Lung (tissue), 12 donors: ENCODE data around the gene PES1. TPM values are rescaled to one million over a fixed set of nuclear protein-coding genes. Genes with fewer than 3 reads are reported as not detected.

Experiments used
- ATAC-seq: fragments of 200-7000 bp; cut with Tn5 transposase; one replicate; pipeline ENCODE4 v1.9.1; 2020; ENCODE audit warnings: moderate number of reproducible peaks; ENCODE audit not compliant: insufficient read depth, low FRiP score
- DNase-seq, 3 donors: peaks; one replicate each; pipeline ENCODE4 v3.0.0-alpha.2; 2013 to 2017
- H3K27ac ChIP-seq, 2 donors: one replicate each; pipeline ENCODE4 v1.5.1; 2013; ENCODE audit warnings: mild to moderate bottlenecking in 2 of 2, moderate library complexity in 2 of 2, control low read depth in 1 of 2, inconsistent platforms in 1 of 2, low read depth in 1 of 2, low read length in 1 of 2
- H3K27me3 ChIP-seq, 3 donors: one replicate each; pipeline ENCODE4 v1.5.1; 2013; ENCODE audit warnings: low read length in 2 of 3; ENCODE audit not compliant: control insufficient read depth in 3 of 3, insufficient read depth in 3 of 3
- H3K36me3 ChIP-seq, 4 donors: one replicate each; pipeline ENCODE4 v1.5.1; 2013; ENCODE audit warnings: low read length in 4 of 4, mild to moderate bottlenecking in 1 of 4, moderate library complexity in 1 of 4; ENCODE audit not compliant: control insufficient read depth in 4 of 4, insufficient read depth in 4 of 4
- H3K4me1 ChIP-seq, 5 donors: one replicate each; pipeline ENCODE4 v1.5.1; 2013; ENCODE audit warnings: low read length in 5 of 5, mild to moderate bottlenecking in 2 of 5, moderate library complexity in 1 of 5; ENCODE audit not compliant: control insufficient read depth in 5 of 5, insufficient read depth in 5 of 5
- H3K4me3 ChIP-seq: one replicate; pipeline ENCODE4 v1.5.1; 2013; ENCODE audit warnings: mild to moderate bottlenecking, control low read depth, moderate library complexity
- H3K9ac ChIP-seq, 2 donors: one replicate each; pipeline ENCODE4 v1.5.1; 2013; ENCODE audit warnings: low read length in 2 of 2, control low read depth in 1 of 2; ENCODE audit not compliant: insufficient read depth in 1 of 2
- H3K9me3 ChIP-seq, 4 donors: one replicate each; pipeline ENCODE4 v1.5.1; 2013; ENCODE audit warnings: low read length in 3 of 4, mild to moderate bottlenecking in 1 of 4, moderate library complexity in 1 of 4; ENCODE audit not compliant: control insufficient read depth in 4 of 4, insufficient read depth in 3 of 4
- WGBS, 2 donors: extraction: QIAGEN DNeasy Blood & Tissue Kit; methylation state at CpG; one replicate each; pipeline ENCODE4 v1.1.7; 2013; 5-methylcytosine and 5-hydroxymethylcytosine counted together
- polyA plus RNA-seq, 2 donors: library from polyadenylated mRNA; stranded (reverse); fragments of 200-250 nt; gene quantifications; one replicate each; pipeline ENCODE4 v1.2.1, GENCODE V29; 2013
- total RNA-seq, 2 donors: library from RNA; depleted of rRNA in 1 of 2; stranded (reverse); fragments of >200 nt in 1 of 2; gene quantifications; one replicate each; pipeline ENCODE4 v1.2.1, GENCODE V29; 2014 to 2021
- TF ChIP-seq, protein P1 (sequence below): IDR thresholded peaks from 2 replicates; pipeline ENCODE4 v1.5.1; 2012; ENCODE audit warnings: mild to moderate bottlenecking; ENCODE audit errors: control extremely low read depth, extremely low read depth
- donor health status: control.
- donor health status: control.
- donor health status: Bipolar disorder and iron deficiency.
- donor health status: healthy.
- donor health status: DM: yes; HTN: yes; CAD: no.

The PES1 gene
- total and polyA plus RNA-seq, 4 donors = 34.4 to 77.2 (median 72.7) TPM

DNA sequence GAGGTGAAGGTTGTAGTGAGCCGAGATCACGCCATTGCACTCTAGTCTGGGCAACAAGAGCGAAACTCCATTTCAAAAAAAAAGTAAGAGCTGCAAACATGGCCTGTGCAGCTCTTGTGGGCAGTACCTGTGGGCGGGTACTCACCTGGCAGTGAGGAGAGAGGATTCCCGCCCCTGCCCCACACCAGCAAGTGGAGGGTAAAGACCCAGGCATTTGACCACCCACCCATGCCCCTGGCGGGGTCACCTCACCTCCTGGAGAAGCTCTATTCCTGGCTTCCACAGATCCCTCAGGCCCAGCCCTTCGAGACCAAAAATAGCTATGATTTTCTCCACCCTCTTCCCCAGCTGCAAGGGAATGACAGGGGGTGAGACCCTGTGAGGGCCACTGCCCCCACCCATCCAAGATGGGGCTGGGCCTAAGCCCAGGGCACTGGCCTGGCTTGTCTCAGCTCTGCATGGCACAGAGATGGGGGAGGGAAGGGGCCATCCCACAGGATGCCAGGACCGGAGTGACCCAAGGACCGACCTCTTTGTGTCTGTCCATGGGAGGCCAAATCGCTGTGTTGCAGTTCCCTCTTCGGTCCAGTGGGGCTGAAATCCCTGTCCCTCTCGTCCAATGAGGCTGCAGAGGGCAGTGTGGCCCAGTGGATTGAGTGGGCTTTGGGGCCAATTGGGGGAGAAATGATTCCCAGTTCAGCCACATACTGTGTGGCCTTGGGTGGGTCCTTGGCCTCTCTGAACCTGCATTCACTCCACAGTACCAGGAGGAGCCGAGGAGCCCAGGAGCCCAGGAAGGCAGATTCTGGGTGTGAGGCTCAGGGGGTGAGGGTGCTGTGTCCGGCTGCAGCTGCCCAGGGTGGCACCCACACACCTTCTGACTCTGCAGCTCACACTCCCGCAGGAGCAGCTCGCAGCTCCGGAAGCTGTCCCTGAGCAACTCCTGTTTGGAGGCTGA, 59.8 kb downstream of the PES1 start:
- Histone ChIP-seq H3K9ac (no peak overlapping the region), H3K27ac (no peak overlapping the region), H3K27me3 (no peaks in the 10 kb centered on the region), H3K36me3 (peaks cover 0 to 4% (median 0%) of the 10 kb centered on the region in 4 donors), H3K4me3 (no peak overlapping the region), H3K9me3 (no peaks in the 10 kb centered on the region), H3K4me1 (no peaks in the 10 kb centered on the region)
- no peak for DNase-seq
- TF ChIP-seq, protein P1, sequence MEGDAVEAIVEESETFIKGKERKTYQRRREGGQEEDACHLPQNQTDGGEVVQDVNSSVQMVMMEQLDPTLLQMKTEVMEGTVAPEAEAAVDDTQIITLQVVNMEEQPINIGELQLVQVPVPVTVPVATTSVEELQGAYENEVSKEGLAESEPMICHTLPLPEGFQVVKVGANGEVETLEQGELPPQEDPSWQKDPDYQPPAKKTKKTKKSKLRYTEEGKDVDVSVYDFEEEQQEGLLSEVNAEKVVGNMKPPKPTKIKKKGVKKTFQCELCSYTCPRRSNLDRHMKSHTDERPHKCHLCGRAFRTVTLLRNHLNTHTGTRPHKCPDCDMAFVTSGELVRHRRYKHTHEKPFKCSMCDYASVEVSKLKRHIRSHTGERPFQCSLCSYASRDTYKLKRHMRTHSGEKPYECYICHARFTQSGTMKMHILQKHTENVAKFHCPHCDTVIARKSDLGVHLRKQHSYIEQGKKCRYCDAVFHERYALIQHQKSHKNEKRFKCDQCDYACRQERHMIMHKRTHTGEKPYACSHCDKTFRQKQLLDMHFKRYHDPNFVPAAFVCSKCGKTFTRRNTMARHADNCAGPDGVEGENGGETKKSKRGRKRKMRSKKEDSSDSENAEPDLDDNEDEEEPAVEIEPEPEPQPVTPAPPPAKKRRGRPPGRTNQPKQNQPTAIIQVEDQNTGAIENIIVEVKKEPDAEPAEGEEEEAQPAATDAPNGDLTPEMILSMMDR = no peak
- no peak for ATAC-seq
- whole genome bisulfite sequencing, 2 donors = 93 to 94% methylated on average over 17 of the region's 17 CpGs

DNA sequence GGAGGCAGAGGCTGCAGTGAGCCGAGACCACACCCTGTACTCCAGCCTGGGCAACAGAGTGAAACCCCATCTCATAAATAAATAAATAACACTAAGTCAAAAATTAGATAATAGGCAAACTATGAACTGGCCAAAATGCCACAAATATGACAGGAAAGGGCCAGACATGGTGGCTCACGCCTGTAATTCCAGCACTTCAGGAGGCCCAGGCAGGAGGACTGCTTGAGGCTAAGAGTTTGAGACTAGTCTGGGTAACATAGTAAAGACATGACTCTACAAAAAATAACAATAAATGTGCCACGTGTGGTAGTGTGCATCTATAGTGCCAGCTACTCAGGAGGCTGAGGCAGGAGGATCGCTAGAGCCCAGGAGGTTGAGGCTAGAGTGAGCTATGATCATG, 65.1 kb downstream of the PES1 start:
- H3K4me3 ChIP-seq = no peak overlapping the region
- TF ChIP-seq, protein P1 = no peak
- no peaks in the 10 kb centered on the region for H3K9me3 ChIP-seq
- H3K36me3 ChIP-seq = no peaks in the 10 kb centered on the region
- H3K27ac ChIP-seq = no peak overlapping the region
- WGBS, 2 donors = 90 to 91% methylated on average over 4 of the region's 4 CpGs
- DNase-seq = no peak
- no peak for ATAC-seq
- H3K9ac ChIP-seq = no peak overlapping the region
- H3K4me1 ChIP-seq = no peaks in the 10 kb centered on the region
- H3K27me3 ChIP-seq = no peaks in the 10 kb centered on the region

Other genes starting within 250 kb of the PES1 start
- gene SF3A1, start 235.0 kb downstream of the PES1 start, total RNA-seq = 100 to 1,000 TPM in 1 of 2 donors, 10 to 100 TPM in 1; 52.8 to 157 TPM
- 10 to 100 TPM; 15.8 to 37.4 TPM for gene SF3A1, start 235.0 kb downstream of the PES1 start, polyA plus RNA-seq
- 10 to 100 TPM; 10.9 to 11.9 TPM for gene CCDC157, start 234.9 kb downstream of the PES1 start, total RNA-seq
- gene CCDC157, start 234.9 kb downstream of the PES1 start, polyA plus RNA-seq = 1 to 10 TPM; 4.1 to 6.0 TPM
- gene RNF215, start 204.5 kb downstream of the PES1 start, total RNA-seq = 10 to 100 TPM in 1 of 2 donors, 1 to 10 TPM in 1; 8.5 to 19.7 TPM
- 10 to 100 TPM in 1 of 2 donors, 1 to 10 TPM in 1; 8.9 to 10.4 TPM for gene RNF215, start 204.5 kb downstream of the PES1 start, polyA plus RNA-seq
- gene SEC14L2, start 194.9 kb downstream of the PES1 start, total RNA-seq = 10 to 100 TPM in 1 of 2 donors, 1 to 10 TPM in 1; 8.8 to 10.3 TPM
- gene SEC14L2, start 194.9 kb downstream of the PES1 start, polyA plus RNA-seq = 1 to 10 TPM; 6.1 to 7.2 TPM
- gene MTFP1, start 166.1 kb downstream of the PES1 start, total RNA-seq = 10 to 100 TPM in 1 of 2 donors, 1 to 10 TPM in 1; 1.8 to 21.0 TPM
- gene MTFP1, start 166.1 kb downstream of the PES1 start, polyA plus RNA-seq = 10 to 100 TPM; 30.0 to 40.0 TPM
- gene SEC14L3, start 119.9 kb downstream of the PES1 start, total RNA-seq = under 1 TPM; 0.65 to 0.98 TPM
- gene SEC14L3, start 119.9 kb downstream of the PES1 start, polyA plus RNA-seq = under 1 TPM; 0.17 to 0.75 TPM
- gene SEC14L4, start 86.2 kb downstream of the PES1 start, total RNA-seq = 1 to 10 TPM in 1 of 2 donors, under 1 TPM in 1; 0.68 to 5.3 TPM
- 10 to 100 TPM in 1 of 2 donors, under 1 TPM in 1; 0.60 to 20.8 TPM for gene SEC14L4, start 86.2 kb downstream of the PES1 start, polyA plus RNA-seq
- 1 to 10 TPM; 3.4 to 3.8 TPM for gene SEC14L6, start 45.2 kb downstream of the PES1 start, total RNA-seq
- gene SEC14L6, start 45.2 kb downstream of the PES1 start, polyA plus RNA-seq = 10 to 100 TPM in 1 of 2 donors, under 1 TPM in 1; 0.61 to 12.4 TPM
- 1 to 10 TPM; 3.5 to 4.0 TPM for gene GAL3ST1, start 17.2 kb downstream of the PES1 start, total RNA-seq
- 1 to 10 TPM in 1 of 2 donors, under 1 TPM in 1; 0.72 to 3.3 TPM for gene GAL3ST1, start 17.2 kb downstream of the PES1 start, polyA plus RNA-seq
- gene TCN2, start 15.3 kb upstream of the PES1 start, total RNA-seq = 10 to 100 TPM; 21.4 to 39.9 TPM
- 10 to 100 TPM; 10.6 to 60.9 TPM for gene TCN2, start 15.3 kb upstream of the PES1 start, polyA plus RNA-seq
- 1 to 10 TPM; 1.6 to 4.8 TPM for gene SLC35E4, start 43.9 kb upstream of the PES1 start, total RNA-seq
- 1 to 10 TPM; 2.1 to 4.4 TPM for gene SLC35E4, start 43.9 kb upstream of the PES1 start, polyA plus RNA-seq
- gene DUSP18, start 76.0 kb upstream of the PES1 start, total RNA-seq = 10 to 100 TPM; 15.1 to 27.1 TPM
- gene DUSP18, start 76.0 kb upstream of the PES1 start, polyA plus RNA-seq = 10 to 100 TPM in 1 of 2 donors, 1 to 10 TPM in 1; 7.9 to 10.2 TPM
- 10 to 100 TPM in 1 of 2 donors, 1 to 10 TPM in 1; 3.9 to 12.3 TPM for gene OSBP2, start 103.0 kb upstream of the PES1 start, total RNA-seq
- gene OSBP2, start 103.0 kb upstream of the PES1 start, polyA plus RNA-seq = 1 to 10 TPM; 1.1 to 1.4 TPM